B cell (primary cell): Measurements from ENCODE around the gene RGS7BP. TPM values are rescaled to one million over a fixed set of nuclear protein-coding genes. Genes with fewer than 3 reads are reported as not detected.

ENCODE experiments used
- ATAC-seq: fragments of 200-7000 bp; cut with Tn5 transposase; one replicate; pipeline ENCODE4 v1.10.0; 2021; ENCODE audit warnings: low read depth, mild to moderate bottlenecking, moderate number of reproducible peaks, moderate library complexity
- CTCF ChIA-PET: fragments of 350-600 bp; sonication (Branson Sonifier 250); formaldehyde crosslinking; loops from one replicate; lab custom pipeline; 2021; ENCODE audit warnings: antibody characterized with exemption, inconsistent platforms; lab: Charles Lee
- POLR2A ChIA-PET: fragments of 350-600 bp; sonication (Branson Sonifier 250); formaldehyde crosslinking; loops from one replicate; lab custom pipeline; 2021; ENCODE audit warnings: antibody characterized with exemption; lab: Charles Lee
- DNase-seq: peaks from one replicate; pipeline ENCODE4 v3.0.0; 2013
- H2AFZ ChIP-seq: 2 replicates; pipeline ENCODE4 v1.6.1; 2012; ENCODE audit warnings: mild to moderate bottlenecking, low read depth, low read length; ENCODE audit not compliant: insufficient read depth, poor library complexity, severe bottlenecking
- H3K27ac ChIP-seq, 2 donors: 1 replicate in 1 of 2; 2 replicates in 1 of 2; pipeline ENCODE4 v1.5.1; 2012 to 2013; ENCODE audit warnings: low read length in 2 of 2, mild to moderate bottlenecking in 2 of 2, moderate library complexity in 1 of 2
- H3K27me3 ChIP-seq, 4 experiments: fragments of 200-600 bp in 1 of 4; sonication (generic) in 1 of 4; replicated peaks in 1 of 4; 1 replicate in 2 of 4; 2 replicates in 2 of 4; pipeline versions ENCODE4 v1.6.1 to v1.7.0; 2013 to 2016; ENCODE audit warnings: low read length in 3 of 4, mild to moderate bottlenecking in 2 of 4, mixed read lengths in 1 of 4, moderate library complexity in 1 of 4; ENCODE audit not compliant: insufficient read depth in 4 of 4, control insufficient read depth in 3 of 4; ENCODE audit errors: control extremely low read depth in 1 of 4
- H3K36me3 ChIP-seq, 2 experiments: replicated peaks in 1 of 2; 1 replicate in 1 of 2; 2 replicates in 1 of 2; pipeline versions ENCODE4 v1.6.1 to v1.7.1; 2013; ENCODE audit warnings: low read length in 1 of 2; ENCODE audit not compliant: insufficient read depth in 2 of 2, control insufficient read depth in 1 of 2; ENCODE audit errors: control extremely low read depth in 1 of 2, extremely low read depth in 1 of 2
- H3K4me1 ChIP-seq, 2 donors: fragments of 200-600 bp in 1 of 2; sonication (generic) in 1 of 2; 1 replicate in 1 of 2; 2 replicates in 1 of 2; pipeline versions ENCODE4 v1.5.1 to v1.6.1; 2013 to 2017; ENCODE audit warnings: low read length in 2 of 2; ENCODE audit not compliant: control insufficient read depth in 2 of 2, insufficient read depth in 2 of 2
- H3K4me2 ChIP-seq: replicated peaks from 2 replicates; pipeline ENCODE3; 2012; ENCODE audit warnings: mild to moderate bottlenecking, low read depth, low read length; ENCODE audit not compliant: poor library complexity, severe bottlenecking
- H3K4me3 ChIP-seq, 5 experiments: fragments of 200-600 bp in 1 of 5; sonication (generic) in 1 of 5; 1 replicate in 3 of 5; 2 replicates in 2 of 5; pipeline versions ENCODE4 v1.5.1 to v1.7.0; 2011 to 2016; ENCODE audit warnings: low read length in 4 of 5, mild to moderate bottlenecking in 4 of 5, low read depth in 2 of 5, control low read depth in 1 of 5, moderate library complexity in 1 of 5; ENCODE audit not compliant: insufficient read depth in 1 of 5; ENCODE audit errors: control extremely low read depth in 1 of 5, extremely low read depth in 1 of 5
- H3K79me2 ChIP-seq: fragments of 200-600 bp; sonication (generic); one replicate; pipeline ENCODE4 v1.6.0; 2016; ENCODE audit warnings: low read length; ENCODE audit not compliant: control insufficient read depth, insufficient read depth
- H3K9ac ChIP-seq: fragments of 200-600 bp; sonication (generic); 2 replicates; pipeline ENCODE4 v1.6.1; 2017; ENCODE audit warnings: mild to moderate bottlenecking, low read length, moderate library complexity
- H3K9me3 ChIP-seq, 3 donors: one replicate each; pipeline versions ENCODE4 v1.6.1 to v1.7.1; 2013; ENCODE audit warnings: low read length in 2 of 3; ENCODE audit not compliant: control insufficient read depth in 2 of 3, insufficient read depth in 1 of 3; ENCODE audit errors: control extremely low read depth in 1 of 3
- H4K20me1 ChIP-seq: 2 replicates; pipeline ENCODE4 v1.6.0; 2012; ENCODE audit warnings: mild to moderate bottlenecking, low read length; ENCODE audit not compliant: insufficient read depth, control insufficient read depth, poor library complexity, severe bottlenecking
- H3K27ac Mint-ChIP-seq: one replicate; pipeline ENCODE4 v1.8.0; 2021; ENCODE audit warnings: mixed read lengths
- H3K27me3 Mint-ChIP-seq: one replicate; pipeline ENCODE4 v1.8.0; 2021; ENCODE audit warnings: mixed read lengths
- H3K4me1 Mint-ChIP-seq: one replicate; pipeline ENCODE4 v1.8.0; 2021; ENCODE audit warnings: mixed read lengths
- H3K4me3 Mint-ChIP-seq: one replicate; pipeline ENCODE4 v1.8.0; 2021; ENCODE audit warnings: mixed read lengths
- H3K9me3 Mint-ChIP-seq: one replicate; pipeline ENCODE4 v1.8.0; 2022; ENCODE audit warnings: mixed read lengths; ENCODE audit not compliant: insufficient read depth
- CTCF ChIP-seq: fragments of 200-600 bp; IDR thresholded peaks from one replicate; pipeline ENCODE4 v1.8.0; 2022; ENCODE audit warnings: antibody characterized with exemption, mild to moderate bottlenecking
- EZH2 ChIP-seq: IDR thresholded peaks from 2 replicates; pipeline ENCODE4 v1.6.1; 2012; ENCODE audit warnings: borderline replicate concordance, low read depth, mild to moderate bottlenecking, moderate library complexity, low read length; ENCODE audit not compliant: insufficient read depth, poor library complexity, severe bottlenecking
- WGBS: methylation state at CpG from one replicate; pipeline ENCODE4 v1.1.5; 2013; ENCODE audit warnings: missing lambda C conversion rate; ENCODE audit not compliant: insufficient coverage; 5-methylcytosine and 5-hydroxymethylcytosine counted together
- intact Hi-C: fragments of 100-400 bp; cut with micrococcal nuclease; formaldehyde crosslinking; loops from one replicate; pipeline ENCODE4 v1.10.0; 2022
- polyA plus RNA-seq: library from polyadenylated mRNA; depleted of rRNA; stranded (reverse); fragments of >200 nt; gene quantifications from 2 replicates; pipeline ENCODE4 v1.2.3, GENCODE V29; 2012
- total RNA-seq, 2 donors: library from RNA; stranded (reverse); fragments of 120-200 nt in 1 of 2; gene quantifications; 1 replicate in 1 of 2; 2 replicates in 1 of 2; pipeline versions ENCODE4 v1.2.3 to v1.2.4, GENCODE V29; 2013 to 2022

The RGS7BP gene
- total and polyA plus RNA-seq, 2 donors (not counting 1 experiment from before 2014, with no cell fraction given): not detected

DNA sequence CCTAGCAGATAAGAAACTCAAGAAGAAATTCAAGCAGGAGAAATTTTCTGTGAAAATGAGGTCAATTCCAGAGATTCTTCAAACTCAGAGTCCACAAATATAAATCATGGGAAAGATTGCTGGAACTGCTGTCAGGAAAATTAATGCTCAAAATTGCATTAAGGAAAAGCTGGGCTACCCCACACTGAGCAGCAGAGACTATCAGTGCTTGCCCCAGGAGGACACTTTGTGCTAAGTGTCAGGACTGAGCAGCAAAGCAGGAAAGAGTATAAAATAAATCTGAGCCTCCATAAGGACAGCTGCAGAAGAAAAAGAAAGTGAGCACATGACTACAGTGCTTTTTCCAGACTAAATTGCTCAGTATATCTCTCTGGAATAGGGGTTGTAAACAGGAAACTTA, 81.6 kb downstream of the RGS7BP start:
- no peak overlapping the region for H2AFZ ChIP-seq
- ATAC-seq (no peak), DNase-seq (no peak)
- H3K27me3 ChIP-seq: no peaks in the 10 kb centered on the region
- H3K4me3 Mint-ChIP-seq: no peak overlapping the region
- H4K20me1 ChIP-seq: no peaks in the 10 kb centered on the region
- CTCF ChIA-PET: no interaction called here
- no peaks in the 10 kb centered on the region for H3K4me1 Mint-ChIP-seq
- peaks cover 15% of the 10 kb centered on the region for H3K27me3 Mint-ChIP-seq
- H3K27ac ChIP-seq: no peak overlapping the region
- TF ChIP-seq CTCF (no peak), EZH2 (no peak)
- H3K4me3 ChIP-seq: no peak overlapping the region
- no peaks in the 10 kb centered on the region for H3K9me3 Mint-ChIP-seq
- POLR2A ChIA-PET: no interaction called here
- H3K9me3 ChIP-seq: no peaks in the 10 kb centered on the region
- no peaks in the 10 kb centered on the region for H3K79me2 ChIP-seq
- H3K4me1 ChIP-seq: no peaks in the 10 kb centered on the region
- no peak overlapping the region for H3K4me2 ChIP-seq
- no peak overlapping the region for H3K27ac Mint-ChIP-seq
- H3K36me3 ChIP-seq: no peaks in the 10 kb centered on the region
- intact Hi-C loops: no loop called here
- no peak overlapping the region for H3K9ac ChIP-seq

DNA sequence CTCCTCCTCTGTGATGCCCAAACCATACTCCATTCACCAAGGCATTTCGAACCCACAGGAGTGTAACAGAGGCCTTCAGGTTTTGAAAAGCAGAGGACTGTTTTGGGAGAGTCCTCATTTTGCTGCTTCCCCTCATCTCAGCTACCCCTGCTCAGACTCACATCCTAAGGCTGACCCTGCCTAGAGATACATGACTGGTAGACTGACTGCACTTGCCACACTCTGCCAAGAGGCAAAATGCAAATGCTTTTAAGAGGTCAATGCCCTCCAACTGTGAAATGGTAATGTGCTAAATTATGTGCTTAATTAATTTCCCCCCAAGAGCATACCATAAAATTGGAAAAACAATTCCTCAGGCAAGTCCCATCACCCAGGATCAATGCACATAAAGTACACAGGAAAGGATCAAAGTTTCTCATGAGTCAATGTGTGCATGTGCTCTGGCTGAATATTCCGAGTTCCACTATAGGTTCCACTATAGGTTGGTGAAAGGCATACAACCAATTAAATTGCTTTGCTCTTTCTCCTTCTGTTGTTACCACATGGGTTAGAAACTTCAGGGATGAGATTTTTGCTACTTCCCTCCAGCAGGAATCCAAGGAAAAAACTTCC, 87.0 kb downstream of the RGS7BP start:
- peaks cover 4% of the 10 kb centered on the region for H3K27me3 Mint-ChIP-seq
- TF ChIP-seq CTCF: no peak
- no peak for TF ChIP-seq EZH2
- no peaks in the 10 kb centered on the region for H4K20me1 ChIP-seq
- no peak overlapping the region for H3K4me2 ChIP-seq
- no peak overlapping the region for H3K4me3 Mint-ChIP-seq
- no peaks in the 10 kb centered on the region for H3K79me2 ChIP-seq
- no CpG with 5 or more reads among the region's 2 CpGs for WGBS
- H3K27ac Mint-ChIP-seq: no peak overlapping the region
- H3K9ac ChIP-seq: no peak overlapping the region
- POLR2A ChIA-PET: no interaction called here
- H3K27me3 ChIP-seq: no peaks in the 10 kb centered on the region
- H3K4me1 Mint-ChIP-seq: no peaks in the 10 kb centered on the region
- H3K4me3 ChIP-seq: no peak overlapping the region
- no peak overlapping the region for H2AFZ ChIP-seq
- H3K9me3 ChIP-seq: no peaks in the 10 kb centered on the region
- no peaks in the 10 kb centered on the region for H3K9me3 Mint-ChIP-seq
- intact Hi-C loops: no loop called here
- no peak overlapping the region for H3K27ac ChIP-seq
- CTCF ChIA-PET: no interaction called here
- no peaks in the 10 kb centered on the region for H3K4me1 ChIP-seq
- DNase-seq (no peak), ATAC-seq (no peak)
- H3K36me3 ChIP-seq: no peaks in the 10 kb centered on the region
